Measurements from ENCODE around the gene SRGAP3.

The SRGAP3 gene

DNA sequence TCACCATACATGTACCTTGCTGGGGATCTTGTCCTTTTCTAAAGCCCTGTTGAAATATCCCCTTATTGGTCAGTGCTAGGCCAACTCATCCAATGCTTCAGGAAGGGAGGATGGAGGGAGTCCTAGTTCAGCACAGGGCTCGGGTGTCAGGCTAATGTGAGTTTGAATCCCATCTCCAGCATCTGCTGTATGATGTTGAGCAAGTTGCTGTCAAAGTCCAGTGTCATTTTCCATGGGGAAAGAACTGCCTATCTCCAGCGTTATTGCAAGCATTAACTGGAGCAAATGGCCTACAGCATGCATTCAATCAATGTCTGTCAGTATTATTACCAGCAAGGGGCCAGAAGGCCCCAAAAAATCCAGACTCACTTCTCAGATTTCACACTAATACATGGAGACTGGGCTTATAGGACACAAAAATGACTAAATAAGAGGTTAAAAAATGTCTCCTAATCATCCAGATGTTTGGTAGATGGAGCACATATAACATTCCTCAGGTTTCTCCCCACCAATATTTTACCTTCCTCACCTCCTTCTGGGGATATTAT, 40.8 kb downstream of the SRGAP3 start:
- Histone ChIP-seq H3K4me3 (ENCODE audit: severe bottlenecking) (no peak overlapping the region), H3K4me1 (ENCODE audit: insufficient read depth, poor library complexity, severe bottlenecking) (no peaks in the 10 kb centered on the region), H3K9me3 (ENCODE audit: severe bottlenecking) (no peaks in the 10 kb centered on the region), H3K27me3 (ENCODE audit: insufficient read depth, poor library complexity, severe bottlenecking) (no peaks in the 10 kb centered on the region), H3K36me3 (ENCODE audit: low read depth) (no peaks in the 10 kb centered on the region), H3K27ac (ENCODE audit: poor library complexity, severe bottlenecking) (no peak overlapping the region)
- TF ChIP-seq, protein P1, sequence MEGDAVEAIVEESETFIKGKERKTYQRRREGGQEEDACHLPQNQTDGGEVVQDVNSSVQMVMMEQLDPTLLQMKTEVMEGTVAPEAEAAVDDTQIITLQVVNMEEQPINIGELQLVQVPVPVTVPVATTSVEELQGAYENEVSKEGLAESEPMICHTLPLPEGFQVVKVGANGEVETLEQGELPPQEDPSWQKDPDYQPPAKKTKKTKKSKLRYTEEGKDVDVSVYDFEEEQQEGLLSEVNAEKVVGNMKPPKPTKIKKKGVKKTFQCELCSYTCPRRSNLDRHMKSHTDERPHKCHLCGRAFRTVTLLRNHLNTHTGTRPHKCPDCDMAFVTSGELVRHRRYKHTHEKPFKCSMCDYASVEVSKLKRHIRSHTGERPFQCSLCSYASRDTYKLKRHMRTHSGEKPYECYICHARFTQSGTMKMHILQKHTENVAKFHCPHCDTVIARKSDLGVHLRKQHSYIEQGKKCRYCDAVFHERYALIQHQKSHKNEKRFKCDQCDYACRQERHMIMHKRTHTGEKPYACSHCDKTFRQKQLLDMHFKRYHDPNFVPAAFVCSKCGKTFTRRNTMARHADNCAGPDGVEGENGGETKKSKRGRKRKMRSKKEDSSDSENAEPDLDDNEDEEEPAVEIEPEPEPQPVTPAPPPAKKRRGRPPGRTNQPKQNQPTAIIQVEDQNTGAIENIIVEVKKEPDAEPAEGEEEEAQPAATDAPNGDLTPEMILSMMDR (IDR thresholded peaks at IDR 0.05; ENCODE audit: poor library complexity, severe bottlenecking): no peak
- no peak for DNase-seq (ENCODE audit: low spot score)
- ATAC-seq (ENCODE audit: low read depth): no peak

GRCh38 chr3:9207116-9207763, 42.2 kb downstream of the SRGAP3 start:
- DNase-seq (ENCODE audit: low spot score): no peak
- ATAC-seq (ENCODE audit: low read depth): no peak
- Histone ChIP-seq H3K9me3 (ENCODE audit: severe bottlenecking) (no peaks in the 10 kb centered on the region), H3K4me3 (ENCODE audit: severe bottlenecking) (no peak overlapping the region), H3K36me3 (ENCODE audit: low read depth) (no peaks in the 10 kb centered on the region), H3K27ac (ENCODE audit: poor library complexity, severe bottlenecking) (no peak overlapping the region), H3K27me3 (ENCODE audit: insufficient read depth, poor library complexity, severe bottlenecking) (no peaks in the 10 kb centered on the region), H3K4me1 (ENCODE audit: insufficient read depth, poor library complexity, severe bottlenecking) (no peaks in the 10 kb centered on the region)
- TF ChIP-seq, protein P1 (IDR thresholded peaks at IDR 0.05; ENCODE audit: poor library complexity, severe bottlenecking): no peak

DNA sequence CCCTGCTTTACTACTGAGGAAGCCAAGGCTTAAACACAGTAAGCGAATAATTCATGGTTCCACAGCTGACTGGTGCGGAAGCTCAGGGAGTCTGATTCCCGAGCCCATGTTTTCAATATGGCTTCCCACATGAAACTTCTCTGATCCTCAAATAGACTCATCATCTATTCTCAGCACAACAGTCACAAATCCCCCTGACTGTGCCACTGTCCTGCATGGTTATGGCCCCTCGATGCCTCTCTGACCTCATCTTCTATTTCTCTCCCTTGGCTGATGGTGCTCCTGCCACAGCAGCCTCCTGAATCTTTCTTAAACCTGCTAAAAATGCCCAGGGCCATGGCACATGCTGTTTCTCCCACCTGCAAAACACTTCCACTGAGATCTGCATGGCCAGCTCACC, 43.2 kb downstream of the SRGAP3 start:
- no peak for ATAC-seq (ENCODE audit: low read depth)

GRCh38 chr3:9205345-9206143, 43.9 kb downstream of the SRGAP3 start:
- ATAC-seq (ENCODE audit: low read depth) (no peak), DNase-seq (ENCODE audit: low spot score) (no peak)
- Histone ChIP-seq H3K36me3 (ENCODE audit: low read depth) (no peaks in the 10 kb centered on the region), H3K27ac (ENCODE audit: poor library complexity, severe bottlenecking) (no peak overlapping the region), H3K27me3 (ENCODE audit: insufficient read depth, poor library complexity, severe bottlenecking) (no peaks in the 10 kb centered on the region), H3K9me3 (ENCODE audit: severe bottlenecking) (no peaks in the 10 kb centered on the region), H3K4me3 (ENCODE audit: severe bottlenecking) (no peak overlapping the region), H3K4me1 (ENCODE audit: insufficient read depth, poor library complexity, severe bottlenecking) (no peaks in the 10 kb centered on the region)
- TF ChIP-seq, protein P1 (IDR thresholded peaks at IDR 0.05; ENCODE audit: poor library complexity, severe bottlenecking): no peak

More for the DNA sequence above, 43.2 kb downstream of the SRGAP3 start:
- Histone ChIP-seq H3K4me1 (ENCODE audit: insufficient read depth, poor library complexity, severe bottlenecking) (no peaks in the 10 kb centered on the region), H3K27me3 (ENCODE audit: insufficient read depth, poor library complexity, severe bottlenecking) (no peaks in the 10 kb centered on the region), H3K9me3 (ENCODE audit: severe bottlenecking) (no peaks in the 10 kb centered on the region), H3K4me3 (ENCODE audit: severe bottlenecking) (no peak overlapping the region), H3K27ac (ENCODE audit: poor library complexity, severe bottlenecking) (no peak overlapping the region), H3K36me3 (ENCODE audit: low read depth) (no peaks in the 10 kb centered on the region)
- TF ChIP-seq, protein P1 (IDR thresholded peaks at IDR 0.05; ENCODE audit: poor library complexity, severe bottlenecking): no peak
- no peak for DNase-seq (ENCODE audit: low spot score)
